ENCODE measurements around the gene XPO4.

DNA sequence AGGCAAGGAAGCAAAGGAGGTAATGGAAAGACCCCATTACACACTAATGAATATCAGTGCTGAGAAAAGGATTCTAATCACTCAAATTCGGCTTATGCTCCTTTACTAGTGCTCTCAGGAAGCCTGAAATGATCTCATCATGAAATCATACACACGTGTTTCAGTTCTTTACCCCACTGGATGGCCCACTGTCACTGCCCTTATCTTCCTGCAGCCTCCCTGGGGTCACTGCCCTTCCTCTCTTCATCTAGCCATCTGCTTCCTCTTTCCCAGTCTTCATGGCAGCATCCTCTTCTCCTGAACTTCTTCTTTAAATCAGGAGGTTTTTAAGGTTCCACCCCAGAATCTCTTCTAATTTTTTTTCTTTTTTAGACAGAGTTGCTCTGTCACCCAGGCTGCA, 100.8 kb downstream of the XPO4 start:
- TF ChIP-seq ZNF274 (IDR thresholded peaks at IDR 0.05; ENCODE audit: low read depth, low read length), result no peak
- no peak for TF ChIP-seq YY1 (IDR thresholded peaks at IDR 0.05; ENCODE audit: insufficient read depth, insufficient read length)
- no peak for TF ChIP-seq SUZ12 (IDR thresholded peaks at IDR 0.05; ENCODE audit: extremely low read depth, insufficient read depth, insufficient read length)
